Left ventricle myocardium inferior (tissue), 1 donor: ENCODE data around the gene MACROD2. TPM values are rescaled to one million over a fixed set of nuclear protein-coding genes. Genes with fewer than 3 reads are reported as not detected.

ENCODE experiments used
- DNase-seq: peaks from one replicate; pipeline ENCODE4 v3.0.0-alpha.2; 2020
- H3K27ac ChIP-seq: fragments of 200-600 bp; replicated peaks from 2 replicates; pipeline ENCODE4 v1.8.0; 2021
- H3K27me3 ChIP-seq: fragments of 200-600 bp; 2 replicates; pipeline ENCODE4 v1.8.0; 2021; ENCODE audit warnings: low read depth
- H3K36me3 ChIP-seq: fragments of 200-600 bp; 2 replicates; pipeline ENCODE4 v1.8.0; 2021
- H3K4me1 ChIP-seq: fragments of 200-600 bp; 2 replicates; pipeline ENCODE4 v1.8.0; 2021
- H3K4me3 ChIP-seq: fragments of 200-600 bp; 2 replicates; pipeline ENCODE4 v1.8.0; 2021; ENCODE audit warnings: mild to moderate bottlenecking, moderate library complexity
- H3K9me3 ChIP-seq: fragments of 200-600 bp; replicated peaks from 2 replicates; pipeline ENCODE4 v1.8.0; 2021
- intact Hi-C: fragments of 100-400 bp; cut with micrococcal nuclease; formaldehyde crosslinking; loops from one replicate; pipeline ENCODE4 v1.11.0; 2022
- total RNA-seq: library from RNA; stranded (reverse); fragmentation: NEBNext Ultra II Directional; extraction: Animal tissue kit (Norgen Biotek cat#: 25700); gene quantifications from one replicate; pipeline ENCODE4 v1.2.1, GENCODE V29; 2021
- TF ChIP-seq, protein P1 (sequence below): fragments of 200-600 bp; IDR thresholded peaks from 2 replicates; pipeline ENCODE4 v1.8.0; 2021; ENCODE audit warnings: antibody characterized with exemption, mild to moderate bottlenecking, borderline replicate concordance
- donor health status: DM: no; HTN: yes; CAD: no; lungs with severe emphysema.

The MACROD2 gene
- total RNA-seq, 1 donor from 2014 or later = 3.6 TPM

DNA sequence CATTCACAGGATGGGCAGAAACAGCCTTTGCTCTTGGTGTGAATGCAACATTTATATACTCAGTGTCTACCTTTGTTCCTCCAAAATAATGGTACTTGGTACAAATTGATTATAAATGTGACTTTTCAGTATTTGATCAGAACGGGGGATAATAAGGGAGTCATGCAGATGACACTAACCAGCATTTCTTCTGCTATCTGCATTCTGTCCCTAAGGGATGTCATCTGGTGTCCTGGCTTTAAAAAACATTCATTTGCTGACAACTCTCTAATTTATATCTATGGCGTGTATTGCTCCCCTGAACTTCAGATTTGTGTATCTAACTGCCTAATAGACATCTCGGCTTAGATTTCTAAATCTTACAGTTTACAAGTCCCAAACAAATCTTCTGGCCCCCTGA, 418.5 kb downstream of the MACROD2 start:
- H3K4me1 ChIP-seq = peaks cover 6% of the 10 kb centered on the region
- no peak for DNase-seq
- H3K4me3 ChIP-seq = no peak overlapping the region
- intact Hi-C loops = no loop called here
- H3K27ac ChIP-seq = no peak overlapping the region
- no peaks in the 10 kb centered on the region for H3K36me3 ChIP-seq
- H3K27me3 ChIP-seq = no peaks in the 10 kb centered on the region
- no peaks in the 10 kb centered on the region for H3K9me3 ChIP-seq
- TF ChIP-seq, protein P1, sequence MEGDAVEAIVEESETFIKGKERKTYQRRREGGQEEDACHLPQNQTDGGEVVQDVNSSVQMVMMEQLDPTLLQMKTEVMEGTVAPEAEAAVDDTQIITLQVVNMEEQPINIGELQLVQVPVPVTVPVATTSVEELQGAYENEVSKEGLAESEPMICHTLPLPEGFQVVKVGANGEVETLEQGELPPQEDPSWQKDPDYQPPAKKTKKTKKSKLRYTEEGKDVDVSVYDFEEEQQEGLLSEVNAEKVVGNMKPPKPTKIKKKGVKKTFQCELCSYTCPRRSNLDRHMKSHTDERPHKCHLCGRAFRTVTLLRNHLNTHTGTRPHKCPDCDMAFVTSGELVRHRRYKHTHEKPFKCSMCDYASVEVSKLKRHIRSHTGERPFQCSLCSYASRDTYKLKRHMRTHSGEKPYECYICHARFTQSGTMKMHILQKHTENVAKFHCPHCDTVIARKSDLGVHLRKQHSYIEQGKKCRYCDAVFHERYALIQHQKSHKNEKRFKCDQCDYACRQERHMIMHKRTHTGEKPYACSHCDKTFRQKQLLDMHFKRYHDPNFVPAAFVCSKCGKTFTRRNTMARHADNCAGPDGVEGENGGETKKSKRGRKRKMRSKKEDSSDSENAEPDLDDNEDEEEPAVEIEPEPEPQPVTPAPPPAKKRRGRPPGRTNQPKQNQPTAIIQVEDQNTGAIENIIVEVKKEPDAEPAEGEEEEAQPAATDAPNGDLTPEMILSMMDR = no peak

GRCh38 chr20:14414560-14414959, 419.2 kb downstream of the MACROD2 start:
- TF ChIP-seq, protein P1 = no peak
- no peaks in the 10 kb centered on the region for H3K36me3 ChIP-seq
- intact Hi-C loops = no loop called here
- H3K4me3 ChIP-seq = no peak overlapping the region
- no peak overlapping the region for H3K27ac ChIP-seq
- DNase-seq = no peak
- peaks cover 6% of the 10 kb centered on the region for H3K4me1 ChIP-seq
- H3K27me3 ChIP-seq = no peaks in the 10 kb centered on the region
- H3K9me3 ChIP-seq = no peaks in the 10 kb centered on the region

GRCh38 chr20:14415467-14415866, 420.2 kb downstream of the MACROD2 start:
- no peak for DNase-seq
- H3K27ac ChIP-seq = no peak overlapping the region
- peaks cover 6% of the 10 kb centered on the region for H3K4me1 ChIP-seq
- H3K36me3 ChIP-seq = no peaks in the 10 kb centered on the region
- TF ChIP-seq, protein P1 = no peak
- no peaks in the 10 kb centered on the region for H3K27me3 ChIP-seq
- no peak overlapping the region for H3K4me3 ChIP-seq
- intact Hi-C loops = no loop called here
- no peaks in the 10 kb centered on the region for H3K9me3 ChIP-seq

DNA sequence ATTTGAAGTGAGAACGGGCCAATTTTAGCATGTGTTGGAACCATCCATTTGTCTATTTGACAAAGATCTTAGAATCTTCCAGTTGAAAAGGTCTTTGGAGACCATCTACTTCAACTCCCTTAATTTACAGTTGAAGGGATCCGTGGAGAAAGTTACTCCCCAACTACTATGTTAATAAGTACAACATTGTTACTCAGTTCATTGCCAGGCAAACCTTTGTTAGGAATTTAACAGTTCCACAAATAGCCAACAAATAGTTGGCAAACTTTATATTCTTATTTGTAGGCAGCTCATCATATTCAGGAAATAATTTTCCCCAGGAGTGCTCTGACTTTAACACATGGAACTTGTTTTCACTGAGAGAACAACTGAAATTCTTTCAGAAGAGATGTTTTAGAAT, 423.1 kb downstream of the MACROD2 start:
- no peak for DNase-seq
- intact Hi-C loops = no loop called here
- Histone ChIP-seq H3K4me1 (peaks cover 6% of the 10 kb centered on the region), H3K9me3 (no peaks in the 10 kb centered on the region), H3K36me3 (no peaks in the 10 kb centered on the region), H3K27ac (no peak overlapping the region), H3K4me3 (no peak overlapping the region), H3K27me3 (no peaks in the 10 kb centered on the region)
- TF ChIP-seq, protein P1 = no peak

GRCh38 chr20:14422892-14423291, 427.6 kb downstream of the MACROD2 start:
- intact Hi-C loops = no loop called here
- Histone ChIP-seq H3K27ac (no peak overlapping the region), H3K4me3 (no peak overlapping the region), H3K4me1 (peaks cover 6% of the 10 kb centered on the region), H3K9me3 (no peaks in the 10 kb centered on the region), H3K27me3 (no peaks in the 10 kb centered on the region), H3K36me3 (no peaks in the 10 kb centered on the region)
- TF ChIP-seq, protein P1 = no peak
- DNase-seq = no peak

GRCh38 chr20:14431568-14431967, 436.3 kb downstream of the MACROD2 start:
- intact Hi-C loops = no loop called here
- TF ChIP-seq, protein P1 = no peak
- Histone ChIP-seq H3K9me3 (no peaks in the 10 kb centered on the region), H3K36me3 (no peaks in the 10 kb centered on the region), H3K27ac (no peak overlapping the region), H3K4me1 (no peaks in the 10 kb centered on the region), H3K27me3 (no peaks in the 10 kb centered on the region), H3K4me3 (no peak overlapping the region)
- DNase-seq = no peak
